Activated gamma-delta T cell (primary cell): ENCODE results near the gene KCNK7.

ENCODE experiments used
- DNase-seq: peaks from one replicate; lab custom pipeline; 2025; lab: John Stamatoyannopoulos, UW

The KCNK7 gene

GRCh38 chr11:65557280-65558001, 38.2 kb downstream of the KCNK7 start:
- DNase-seq, result no peak

- DNase-seq, result no peak
Observed at GRCh38 chr11:65556470-65557279, 38.9 kb downstream of the KCNK7 start.

GRCh38 chr11:65555693-65556231, 39.8 kb downstream of the KCNK7 start:
- DNase-seq, result no peak

- DNase-seq, result no peak
Observed at GRCh38 chr11:65554842-65555430, 40.7 kb downstream of the KCNK7 start.

GRCh38 chr11:65554057-65554818, 41.4 kb downstream of the KCNK7 start:
- no peak for DNase-seq

GRCh38 chr11:65553301-65554001, 42.1 kb downstream of the KCNK7 start:
- no peak for DNase-seq

GRCh38 chr11:65552388-65552951, 43.1 kb downstream of the KCNK7 start:
- no peak for DNase-seq

GRCh38 chr11:65551572-65552387, 43.8 kb downstream of the KCNK7 start:
- DNase-seq, result no peak

GRCh38 chr11:65549096-65549495, 46.5 kb downstream of the KCNK7 start:
- no peak for DNase-seq

- no peak for DNase-seq
Observed at GRCh38 chr11:65548395-65548794, 47.2 kb downstream of the KCNK7 start.

- peak; percentile 37 for DNase-seq
Observed at GRCh38 chr11:65547446-65548125, 48.0 kb downstream of the KCNK7 start.

- DNase-seq, result peak; percentile 99
Observed at GRCh38 chr11:65546217-65546958, 49.2 kb downstream of the KCNK7 start.

- no peak for DNase-seq
Observed at GRCh38 chr11:65545853-65546216, 49.8 kb downstream of the KCNK7 start.
